NCI-H2227 treated with DMSO at 0.1 percent for 48 hours (cell line): ENCODE results near the gene F9.

Experiments
- DNase-seq: peaks from one replicate; lab custom pipeline; 2025; lab: John Stamatoyannopoulos, UW

Gene F9

GRCh38 chrX:139600105-139600504 lies 69.6 kb downstream of the F9 start:
- no peak for DNase-seq
